Ascending aorta (tissue), 2 donors: Measurements from ENCODE around the gene IL18BP. TPM values are rescaled to one million over a fixed set of nuclear protein-coding genes. Genes with fewer than 3 reads are reported as not detected.

Experiments
- DNase-seq, 2 donors: peaks; one replicate each; pipeline ENCODE4 v3.0.0-alpha.2; 2019; ENCODE audit warnings: low spot score in 2 of 2
- H3K27ac ChIP-seq, 2 donors: fragments of 200-600 bp; sonication (generic); one replicate each; pipeline ENCODE4 v1.5.1; 2016 to 2017; ENCODE audit warnings: mild to moderate bottlenecking in 1 of 2
- H3K27me3 ChIP-seq: fragments of 200-600 bp; sonication (generic); one replicate; pipeline ENCODE4 v1.5.1; 2017
- H3K36me3 ChIP-seq, 2 donors: fragments of 200-600 bp; sonication (generic); one replicate each; pipeline ENCODE4 v1.5.1; 2016
- H3K4me1 ChIP-seq, 2 donors: fragments of 200-600 bp; sonication (generic); one replicate each; pipeline ENCODE4 v1.5.1; 2016 to 2017; ENCODE audit warnings: mild to moderate bottlenecking in 1 of 2
- H3K4me3 ChIP-seq, 2 donors: fragments of 200-600 bp; sonication (generic); one replicate each; pipeline ENCODE4 v1.5.1; 2016 to 2017; ENCODE audit warnings: mild to moderate bottlenecking in 1 of 2
- H3K9me3 ChIP-seq, 2 donors: fragments of 200-600 bp; sonication (generic); one replicate each; pipeline ENCODE4 v1.5.1; 2016
- intact Hi-C: fragments of 100-400 bp; cut with DNase I; formaldehyde crosslinking; loops from one replicate; pipeline ENCODE4 v1.15.1; 2023
- total RNA-seq: library from RNA; depleted of rRNA; stranded (reverse); fragments of >200 nt; gene quantifications from one replicate; pipeline ENCODE4 v1.1.0, GENCODE V29; 2016
- TF ChIP-seq, protein P1 (sequence below), 3 experiments: fragments of 200-600 bp in 2 of 3; fragments of 450-650 bp in 1 of 3; sonication (generic) in 2 of 3; IDR thresholded peaks; one replicate each; pipeline ENCODE4 v1.5.1; 2016 to 2019; ENCODE audit warnings: antibody characterized with exemption in 3 of 3, mild to moderate bottlenecking in 1 of 3, moderate library complexity in 1 of 3

IL18BP gene
- total RNA-seq, 1 donor from 2014 or later: 5.0 TPM

DNA sequence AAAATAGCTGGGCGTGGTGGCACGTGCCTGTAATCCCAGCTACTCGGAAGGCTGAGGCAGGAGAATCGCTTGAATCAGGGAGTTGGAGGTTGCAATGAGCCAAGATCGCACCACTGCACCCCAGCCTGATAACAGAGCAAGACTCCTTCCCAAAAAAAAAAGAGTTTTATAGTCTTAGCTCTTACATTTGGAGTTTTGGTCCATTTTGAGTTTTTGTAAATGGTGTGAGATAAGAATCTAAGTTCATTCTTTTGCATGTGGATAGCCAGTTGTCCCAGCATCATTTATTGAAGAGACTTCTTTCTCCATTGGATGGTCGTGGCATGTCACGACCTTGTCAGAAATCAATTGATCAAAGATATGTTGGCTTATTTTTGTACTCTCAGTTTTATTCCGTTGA is 35.2 kb upstream of the IL18BP start:
- no peak for DNase-seq
- no peaks in the 10 kb centered on the region for H3K4me1 ChIP-seq
- H3K36me3 ChIP-seq: peaks cover 25 to 32% of the 10 kb centered on the region in 2 donors
- intact Hi-C loops: no loop called here
- H3K27me3 ChIP-seq: no peaks in the 10 kb centered on the region
- H3K4me3 ChIP-seq: no peak overlapping the region
- no peaks in the 10 kb centered on the region for H3K9me3 ChIP-seq
- H3K27ac ChIP-seq: peak overlapping the region in 1 of 2 donors; percentile 2
- TF ChIP-seq, protein P1, sequence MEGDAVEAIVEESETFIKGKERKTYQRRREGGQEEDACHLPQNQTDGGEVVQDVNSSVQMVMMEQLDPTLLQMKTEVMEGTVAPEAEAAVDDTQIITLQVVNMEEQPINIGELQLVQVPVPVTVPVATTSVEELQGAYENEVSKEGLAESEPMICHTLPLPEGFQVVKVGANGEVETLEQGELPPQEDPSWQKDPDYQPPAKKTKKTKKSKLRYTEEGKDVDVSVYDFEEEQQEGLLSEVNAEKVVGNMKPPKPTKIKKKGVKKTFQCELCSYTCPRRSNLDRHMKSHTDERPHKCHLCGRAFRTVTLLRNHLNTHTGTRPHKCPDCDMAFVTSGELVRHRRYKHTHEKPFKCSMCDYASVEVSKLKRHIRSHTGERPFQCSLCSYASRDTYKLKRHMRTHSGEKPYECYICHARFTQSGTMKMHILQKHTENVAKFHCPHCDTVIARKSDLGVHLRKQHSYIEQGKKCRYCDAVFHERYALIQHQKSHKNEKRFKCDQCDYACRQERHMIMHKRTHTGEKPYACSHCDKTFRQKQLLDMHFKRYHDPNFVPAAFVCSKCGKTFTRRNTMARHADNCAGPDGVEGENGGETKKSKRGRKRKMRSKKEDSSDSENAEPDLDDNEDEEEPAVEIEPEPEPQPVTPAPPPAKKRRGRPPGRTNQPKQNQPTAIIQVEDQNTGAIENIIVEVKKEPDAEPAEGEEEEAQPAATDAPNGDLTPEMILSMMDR (IDR thresholded peaks at IDR 0.05): no peak

DNA sequence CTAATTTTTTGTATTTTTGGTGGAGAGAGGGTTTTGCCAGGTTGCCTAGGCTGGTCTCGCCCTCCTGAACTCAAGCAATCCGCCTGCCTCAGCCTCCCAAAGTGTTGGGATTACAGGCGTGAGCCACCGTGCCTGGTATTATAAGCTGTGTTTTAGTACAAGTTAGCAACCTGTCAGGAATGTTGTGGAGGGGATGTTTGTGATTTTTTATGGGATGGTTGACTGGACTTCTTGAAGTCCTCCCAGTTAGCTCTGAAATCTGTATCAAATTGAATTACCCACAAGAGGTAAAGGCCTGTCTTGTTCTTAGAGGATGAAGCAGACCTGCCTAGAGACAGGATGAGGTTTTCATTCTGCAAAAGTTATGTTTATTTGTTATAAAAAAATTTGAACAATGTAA is 34.1 kb upstream of the IL18BP start:
- intact Hi-C loops: no loop called here
- H3K4me3 ChIP-seq: no peak overlapping the region
- H3K36me3 ChIP-seq: peaks cover 26 to 36% of the 10 kb centered on the region in 2 donors
- H3K4me1 ChIP-seq: no peaks in the 10 kb centered on the region
- H3K27ac ChIP-seq: no peak overlapping the region
- no peaks in the 10 kb centered on the region for H3K9me3 ChIP-seq
- TF ChIP-seq, protein P1 (IDR thresholded peaks at IDR 0.05): no peak
- no peak for DNase-seq
- H3K27me3 ChIP-seq: no peaks in the 10 kb centered on the region

DNA sequence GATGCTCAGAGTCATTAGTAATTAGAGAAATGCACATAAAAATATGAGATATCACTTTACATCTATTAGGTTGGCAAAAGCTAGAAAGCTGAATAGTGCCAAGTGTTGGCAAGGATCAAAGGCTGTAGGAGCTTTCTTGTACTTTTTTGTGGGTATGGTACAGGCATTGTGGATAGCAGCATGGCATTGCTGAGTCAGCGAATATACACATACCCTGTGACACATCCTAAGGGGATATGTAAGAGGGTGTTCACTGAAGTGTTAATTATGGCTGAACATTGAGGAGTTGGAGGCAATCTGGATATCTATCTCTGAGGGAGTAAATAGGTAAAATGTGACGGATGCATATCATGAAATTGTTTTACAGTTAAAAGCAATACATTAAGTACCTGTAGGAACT is 27.0 kb upstream of the IL18BP start:
- TF ChIP-seq, protein P1 (IDR thresholded peaks at IDR 0.05): no peak
- no peak for DNase-seq
- Histone ChIP-seq H3K36me3 (peaks cover 14 to 25% of the 10 kb centered on the region in 2 donors), H3K27ac (no peak overlapping the region), H3K9me3 (no peaks in the 10 kb centered on the region), H3K4me3 (no peak overlapping the region), H3K27me3 (no peaks in the 10 kb centered on the region), H3K4me1 (no peaks in the 10 kb centered on the region)
- intact Hi-C loops: no loop called here

DNA sequence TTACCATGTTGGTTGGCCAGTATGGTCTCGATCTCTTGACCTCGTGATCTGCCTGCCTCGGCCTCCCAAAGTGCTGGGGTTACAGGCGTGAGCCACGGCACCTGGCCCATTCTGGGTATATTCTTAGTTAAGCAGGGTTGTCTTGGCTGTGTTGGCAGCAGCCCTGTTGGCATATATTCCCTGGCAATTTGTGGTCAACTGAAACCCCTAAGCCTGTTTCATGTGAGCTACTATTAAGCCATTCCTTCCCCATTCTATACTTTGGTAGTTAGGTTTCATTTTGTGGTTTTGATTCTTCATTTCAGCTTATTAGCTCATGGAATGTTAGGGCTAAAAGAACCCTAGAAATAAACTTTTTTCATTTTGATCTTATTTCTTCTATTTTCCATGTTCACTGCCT is 22.2 kb upstream of the IL18BP start:
- H3K9me3 ChIP-seq: no peaks in the 10 kb centered on the region
- no peak for DNase-seq

DNA sequence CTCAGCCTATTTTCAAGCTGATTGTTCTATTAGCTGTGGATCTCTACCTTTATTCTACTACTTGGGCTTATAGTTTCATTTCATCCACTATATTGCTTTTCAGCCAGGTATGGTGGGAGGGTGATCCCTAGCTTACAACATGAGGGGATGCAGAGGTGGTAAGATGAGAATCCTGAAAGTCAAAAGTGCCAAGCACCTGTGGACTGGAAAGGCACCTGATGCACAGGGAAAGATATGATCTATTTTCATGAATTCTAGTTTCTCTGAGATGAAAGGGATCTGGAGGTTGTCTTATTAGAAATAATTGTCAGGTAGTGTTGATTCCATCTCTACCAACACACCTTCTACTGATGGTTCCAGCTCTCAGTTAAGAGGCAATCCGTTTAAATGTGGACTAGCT is 21.6 kb upstream of the IL18BP start:
- TF ChIP-seq, protein P1 (IDR thresholded peaks at IDR 0.05): no peak
- Histone ChIP-seq H3K27me3 (no peaks in the 10 kb centered on the region), H3K27ac (no peak overlapping the region), H3K9me3 (no peaks in the 10 kb centered on the region), H3K4me3 (no peak overlapping the region), H3K36me3 (peaks cover 5 to 10% of the 10 kb centered on the region in 2 donors), H3K4me1 (no peaks in the 10 kb centered on the region)
- DNase-seq: no peak
- intact Hi-C loops: loop anchor here (1.0 to 2.0 kb wide), 2 partner anchors 114 to 167 kb away; no protein-coding TSS in a partner anchor

More for the DNA sequence above, 22.2 kb upstream of the IL18BP start:
- no peaks in the 10 kb centered on the region for H3K27me3 ChIP-seq
- no peak overlapping the region for H3K27ac ChIP-seq
- TF ChIP-seq, protein P1 (IDR thresholded peaks at IDR 0.05): no peak
- H3K4me1 ChIP-seq: no peaks in the 10 kb centered on the region
- H3K36me3 ChIP-seq: peaks cover 5 to 10% of the 10 kb centered on the region in 2 donors
- intact Hi-C loops: loop anchor here (2.0 kb wide), 1 partner anchor 114 kb away; no protein-coding TSS in a partner anchor
- no peak overlapping the region for H3K4me3 ChIP-seq
